Stimulated activated CD8-positive, alpha-beta memory T cell treated with anti-CD3 and anti-CD28 coated beads, Interleukin-7, amount 100 ng/mL, for 48 hours (primary cell): ENCODE measurements around the gene ROBO1.

Experiments
- DNase-seq, 2 donors: peaks; one replicate each; pipeline ENCODE4 v3.0.0-alpha.2; 2020; ENCODE audit warnings: low read depth in 1 of 2; ENCODE audit errors: extremely low read depth in 1 of 2

Gene ROBO1

DNA sequence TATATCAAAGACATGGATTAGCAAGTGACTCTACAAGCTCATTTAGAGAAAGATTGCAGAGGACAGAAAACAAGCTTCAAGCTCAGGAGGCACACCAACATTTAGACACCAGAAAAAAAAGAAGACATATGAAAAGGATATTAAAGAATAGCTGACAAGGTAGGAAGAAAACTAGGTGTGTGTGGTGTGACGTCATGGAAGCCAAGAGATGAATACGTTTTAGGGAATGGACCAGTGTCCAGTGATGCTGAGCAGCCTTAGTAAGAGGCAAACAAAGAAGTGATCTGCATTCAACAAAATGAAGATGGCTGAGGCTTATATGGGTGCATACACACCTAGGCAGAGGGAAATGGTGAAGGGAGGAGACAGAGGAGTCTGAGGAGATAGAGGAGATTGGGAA, 377.4 kb downstream of the ROBO1 start:
- no peak for DNase-seq

DNA sequence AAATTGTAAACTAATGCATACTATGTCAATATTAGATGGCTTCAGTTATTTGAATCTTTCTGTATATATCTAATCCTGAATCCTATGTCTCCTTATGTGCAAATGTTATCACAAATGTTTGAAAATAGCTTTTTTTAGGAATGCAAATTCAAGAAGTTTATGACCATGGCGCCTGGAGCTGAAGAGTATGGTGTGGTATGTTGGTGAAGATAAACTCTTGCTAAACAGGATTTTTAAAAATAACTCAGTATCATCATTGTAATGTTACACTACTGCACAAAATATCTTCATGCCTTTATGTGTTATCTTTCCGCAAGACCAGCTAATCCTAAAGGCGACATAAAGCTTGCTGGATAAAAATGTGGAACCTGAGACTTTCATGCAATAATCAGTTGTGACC, 382.6 kb downstream of the ROBO1 start:
- no peak for DNase-seq

DNA sequence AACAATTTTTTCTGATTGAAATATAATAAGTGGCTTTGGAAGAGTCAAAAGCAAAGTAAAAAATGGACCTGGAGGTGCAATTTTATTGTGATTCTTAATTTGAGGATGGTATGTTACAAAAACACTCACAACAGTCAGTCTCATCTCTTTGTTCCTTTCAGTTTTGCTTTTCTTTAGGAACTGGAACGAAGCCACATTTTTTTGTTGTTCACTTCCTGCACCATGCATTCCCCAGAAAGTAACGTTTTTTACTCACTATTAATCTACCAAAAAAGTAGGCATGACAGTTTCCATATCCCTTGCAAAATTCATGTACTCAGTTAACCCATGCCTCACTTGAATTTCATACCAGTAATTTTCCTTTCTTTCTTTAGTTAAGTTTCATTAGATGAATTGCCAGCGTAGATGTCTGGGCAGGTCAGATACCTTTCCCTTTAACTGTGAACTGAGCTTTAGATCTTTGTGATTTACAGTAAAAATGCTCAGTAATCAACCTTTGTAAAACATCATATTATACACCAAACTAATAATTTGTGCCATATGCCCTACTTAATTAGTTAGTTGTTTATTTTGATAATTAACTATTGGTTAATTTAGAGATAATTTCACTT, 384.3 kb downstream of the ROBO1 start:
- no peak for DNase-seq

DNA sequence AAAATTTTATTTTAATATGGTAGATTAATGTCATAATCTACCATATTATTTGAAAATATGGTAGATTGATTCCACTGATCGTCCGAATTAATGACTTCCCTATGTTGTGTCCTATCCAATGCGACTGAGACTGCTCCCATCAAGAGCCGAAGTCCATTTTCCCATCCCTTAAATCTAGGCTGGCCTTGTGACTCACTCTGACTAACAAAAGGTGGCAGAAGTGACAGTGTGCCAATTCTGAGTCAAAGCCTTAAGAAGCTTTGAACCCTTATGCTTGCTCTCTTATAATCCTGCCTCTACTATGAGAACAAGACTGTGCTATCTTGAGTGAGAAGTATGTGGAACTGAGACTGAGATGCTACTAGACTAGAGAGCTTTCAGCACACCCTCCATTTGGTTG, 387.2 kb downstream of the ROBO1 start:
- no peak for DNase-seq

DNA sequence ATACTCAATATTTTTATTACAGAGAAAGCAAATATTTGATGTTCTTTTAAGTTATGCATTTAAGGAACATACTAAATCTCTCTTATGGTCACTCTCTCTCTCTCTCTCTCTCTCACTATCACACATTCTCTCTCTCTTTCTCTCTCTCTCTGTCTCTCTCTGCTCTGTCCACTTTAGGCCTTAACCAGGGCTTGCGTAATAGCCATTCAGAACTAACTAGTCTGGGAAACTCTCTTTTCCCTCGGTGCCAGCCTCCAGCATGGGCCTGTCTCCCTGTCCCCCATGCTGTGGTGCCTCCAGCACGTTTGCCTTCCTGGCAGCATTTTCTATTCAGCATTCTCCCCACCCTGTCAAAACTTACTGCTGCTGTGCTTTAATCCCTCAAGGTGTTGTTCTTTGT, 389.7 kb downstream of the ROBO1 start:
- no peak for DNase-seq

DNA sequence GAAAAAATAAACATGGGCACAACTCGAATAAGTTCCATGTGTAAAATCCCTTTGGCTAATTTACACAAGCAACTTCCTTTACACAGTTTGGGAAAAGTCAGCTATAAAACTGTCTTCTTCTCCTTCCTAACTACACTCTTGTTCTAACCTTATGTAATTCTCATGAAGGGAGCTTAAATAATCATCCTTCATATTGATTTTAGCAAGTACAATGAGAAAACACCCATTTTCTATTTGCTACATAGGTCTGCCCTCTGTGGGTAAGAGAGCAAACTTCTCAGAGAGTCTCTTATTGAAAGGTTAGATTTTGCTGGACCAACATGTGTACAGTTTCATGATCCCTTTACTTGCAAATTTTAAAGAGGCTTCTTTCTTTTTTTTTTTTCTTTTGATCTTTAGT, 398.5 kb downstream of the ROBO1 start:
- DNase-seq: no peak

DNA sequence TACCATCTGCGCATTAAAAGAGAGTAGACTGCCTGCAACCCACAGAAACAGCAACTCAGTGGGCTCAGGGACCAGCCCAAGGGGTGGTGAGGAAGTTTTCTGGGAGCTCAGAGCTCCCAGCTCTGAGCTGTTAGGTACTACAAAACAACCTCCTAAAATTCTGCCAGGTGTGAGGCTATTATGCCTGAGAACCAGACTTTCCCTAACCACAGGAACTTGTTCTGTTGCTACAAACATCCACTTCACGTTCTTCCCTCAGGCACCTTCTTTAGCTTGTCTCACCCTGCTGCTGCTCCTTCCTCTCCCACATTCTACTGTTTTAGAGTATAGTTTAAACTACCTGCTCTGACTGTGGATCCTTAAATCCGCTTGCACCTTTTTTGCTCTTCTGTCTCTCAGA, 399.4 kb downstream of the ROBO1 start:
- DNase-seq: no peak

DNA sequence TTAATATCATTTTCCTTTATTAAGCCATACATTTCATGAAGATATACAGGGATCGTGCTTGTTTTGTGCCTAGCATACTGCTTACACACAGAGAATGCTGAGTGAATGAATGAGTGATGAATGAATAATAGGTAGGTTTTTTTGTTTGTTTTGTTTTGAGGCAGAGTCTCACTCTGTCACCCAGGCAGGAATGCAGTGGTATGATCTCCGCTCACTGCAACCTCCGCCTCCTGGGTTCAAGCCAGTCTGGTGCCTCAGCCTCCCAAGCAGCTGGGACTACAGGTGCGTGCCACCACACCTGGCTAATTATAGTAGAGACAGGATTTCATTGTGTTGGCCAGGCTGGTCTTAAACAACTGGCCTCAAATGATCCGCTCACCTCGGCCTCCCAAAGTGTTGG, 400.0 kb downstream of the ROBO1 start:
- no peak for DNase-seq

DNA sequence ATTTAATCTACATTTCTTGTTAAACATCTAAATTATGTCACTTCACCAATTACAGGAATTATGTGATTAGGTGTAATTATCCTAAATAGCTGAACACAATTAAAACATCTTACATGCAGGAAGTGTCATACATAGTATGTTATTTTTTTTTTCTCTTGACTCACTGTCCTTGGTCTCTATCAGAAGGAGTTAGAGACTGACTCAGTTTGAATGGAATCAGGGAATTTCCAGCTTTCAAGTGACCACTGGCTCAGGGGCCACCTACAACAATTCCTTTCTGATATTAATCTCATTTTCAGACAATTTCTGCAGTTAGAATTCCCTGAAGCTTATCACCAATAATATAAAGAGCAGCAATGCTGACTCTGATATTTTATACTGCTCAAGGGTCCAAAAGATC, 400.7 kb downstream of the ROBO1 start:
- DNase-seq: no peak

DNA sequence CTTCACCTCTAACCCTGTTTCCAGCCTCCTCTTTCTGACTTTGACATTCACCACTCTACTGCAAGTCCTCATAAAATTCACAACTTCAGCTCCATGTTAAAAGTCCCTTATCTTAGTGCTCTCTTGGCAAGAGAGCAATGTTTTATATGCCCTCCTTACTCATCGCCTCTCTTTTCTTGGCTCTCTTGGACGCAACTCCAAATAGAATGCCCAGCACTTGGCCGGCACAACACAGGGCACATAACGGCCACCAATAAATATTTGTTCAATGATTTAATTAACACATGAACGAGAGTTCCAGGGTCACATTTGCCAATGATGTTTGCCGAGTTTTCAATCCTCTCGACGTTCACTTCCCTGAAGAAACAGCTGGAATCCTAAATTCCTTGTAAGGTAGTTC, 401.4 kb downstream of the ROBO1 start:
- DNase-seq: no peak

DNA sequence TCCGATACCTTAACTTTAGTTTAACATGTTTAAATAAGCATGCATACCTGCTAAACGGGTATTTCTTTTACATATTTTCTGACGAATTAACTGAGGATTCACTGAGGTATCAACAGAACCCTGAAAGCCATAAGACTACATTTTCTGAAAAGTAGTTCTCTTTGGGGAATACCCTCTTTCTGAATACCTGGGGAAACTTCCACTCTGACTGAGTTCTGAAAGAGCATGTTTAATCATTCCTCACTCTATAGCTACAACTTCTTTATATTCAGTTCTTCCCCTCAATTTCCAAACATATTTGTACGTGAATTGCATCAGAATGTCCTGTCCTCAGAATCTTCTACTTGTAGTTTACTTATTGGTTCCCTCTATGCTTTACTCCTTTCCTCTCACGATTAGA, 403.0 kb downstream of the ROBO1 start:
- DNase-seq: no peak

DNA sequence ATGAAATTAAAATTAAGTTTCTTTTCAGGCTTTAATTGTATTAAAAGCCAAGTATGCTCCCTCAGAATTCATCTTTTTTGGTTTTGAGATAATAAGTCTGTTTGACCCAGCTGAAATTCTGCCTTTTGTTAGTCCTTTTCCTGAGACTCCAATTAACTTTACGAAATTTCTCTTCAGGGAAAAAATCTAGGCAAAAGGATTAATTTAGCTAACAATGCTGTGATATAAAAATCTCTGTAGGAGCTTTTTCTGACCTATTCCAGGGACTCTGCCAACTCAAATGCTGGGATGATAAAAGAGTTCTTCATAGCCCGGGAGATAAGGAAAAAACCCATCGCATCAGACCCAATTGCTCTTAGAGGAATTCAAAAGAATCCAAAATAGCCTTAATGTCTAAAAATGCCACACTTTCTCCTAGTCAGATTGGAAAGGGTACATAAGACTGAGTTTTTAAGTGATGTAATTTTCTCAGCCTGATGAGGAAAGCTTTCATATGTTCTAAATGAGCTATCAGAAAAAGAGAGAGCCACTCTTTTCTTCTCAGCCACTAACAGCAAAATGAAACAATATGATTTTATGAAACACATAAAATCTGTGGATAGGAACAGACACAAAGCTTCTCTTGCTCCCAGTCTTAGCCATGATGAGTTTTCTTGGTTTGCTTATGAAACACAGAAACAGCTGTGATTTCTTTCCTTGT, 405.1 kb downstream of the ROBO1 start:
- DNase-seq: no peak

DNA sequence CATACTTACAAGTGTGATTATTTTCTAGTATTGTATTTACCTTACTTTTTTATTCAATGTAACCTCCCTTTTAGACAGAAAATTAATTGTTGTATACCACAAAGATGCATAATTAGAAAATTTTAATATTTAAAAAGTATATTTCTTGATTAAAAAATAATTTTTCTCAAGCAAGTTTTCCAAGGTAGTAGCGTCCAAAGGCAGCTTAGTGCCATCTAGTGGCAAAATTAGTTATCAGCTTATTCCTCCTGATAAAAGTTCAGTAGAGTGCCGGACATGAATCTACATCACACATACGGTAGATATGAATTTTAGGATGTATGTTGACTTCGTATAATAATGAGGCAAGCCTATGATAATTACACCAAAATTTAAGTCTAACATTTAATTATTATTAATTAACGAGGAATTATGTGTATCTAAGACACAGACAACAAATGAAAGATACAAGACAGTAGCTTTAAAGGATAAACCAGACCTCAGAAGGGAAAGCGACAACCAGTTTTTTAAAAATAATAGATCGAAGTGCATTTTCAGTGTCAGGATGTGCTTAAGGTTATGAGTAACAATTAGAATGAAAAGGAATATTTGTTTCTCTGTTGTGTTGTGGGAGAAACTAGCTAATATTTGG, 405.9 kb downstream of the ROBO1 start:
- DNase-seq: no peak

DNA sequence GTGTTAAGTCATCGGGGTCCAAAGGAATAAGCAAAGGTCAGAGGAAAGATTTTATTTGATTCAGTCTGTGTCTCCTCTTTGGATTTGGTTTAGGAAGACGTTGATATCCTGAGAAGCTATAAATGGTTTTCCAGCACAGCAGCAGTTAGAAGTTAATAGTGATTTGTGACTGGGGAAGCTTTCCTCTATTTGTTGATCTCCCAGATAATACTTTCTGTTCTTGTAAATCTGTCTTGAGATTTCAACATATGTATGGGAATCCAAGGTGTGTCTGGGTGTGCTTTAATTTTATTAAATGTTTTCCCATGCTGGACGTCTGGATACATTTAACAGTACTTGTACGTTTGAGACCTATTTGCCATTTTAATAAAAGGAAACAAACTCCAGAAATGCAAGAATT, 409.5 kb downstream of the ROBO1 start:
- DNase-seq: no peak

DNA sequence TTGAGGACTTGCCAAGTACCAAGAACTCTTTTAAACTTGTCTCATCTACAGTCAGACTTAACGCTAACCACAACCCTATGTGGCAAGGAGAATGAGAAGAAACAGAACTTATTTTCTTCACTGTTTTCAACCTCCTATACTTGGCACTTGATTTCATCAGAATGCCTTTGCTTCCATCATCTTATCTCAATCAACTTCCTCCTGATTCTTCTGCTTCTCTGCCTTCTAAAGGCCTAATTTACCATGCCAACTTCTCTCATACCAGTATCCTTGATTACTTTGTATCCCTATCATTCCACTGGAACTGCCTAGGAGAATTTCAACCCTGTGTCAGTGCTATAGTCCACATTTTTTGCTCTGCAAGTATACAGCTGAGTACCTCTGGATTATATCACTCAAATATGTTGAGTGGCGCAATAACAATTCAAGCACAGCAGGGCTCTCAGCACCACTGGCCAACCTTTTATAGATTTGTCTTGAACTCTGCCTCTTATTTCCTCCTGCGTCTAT, 413.6 kb downstream of the ROBO1 start:
- DNase-seq: no peak

DNA sequence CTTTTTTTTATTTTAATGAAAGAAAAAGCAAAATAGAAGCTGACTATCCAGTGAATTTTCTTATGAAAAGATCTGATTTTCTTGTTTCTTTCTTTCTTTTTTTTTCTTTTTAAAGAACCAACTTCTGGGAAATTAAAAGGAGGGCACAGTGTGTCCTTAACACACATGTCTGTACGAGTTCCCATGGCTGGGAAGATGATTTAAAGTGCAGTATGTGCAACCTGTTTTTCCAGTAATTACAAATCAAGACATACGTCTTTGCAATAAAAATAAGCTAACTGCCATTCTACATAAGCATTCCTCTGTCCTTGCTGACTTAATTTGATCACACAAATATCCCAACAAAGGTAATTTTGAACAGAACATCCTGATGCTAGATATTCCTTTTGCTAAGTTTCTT, 416.1 kb downstream of the ROBO1 start:
- DNase-seq: no peak

DNA sequence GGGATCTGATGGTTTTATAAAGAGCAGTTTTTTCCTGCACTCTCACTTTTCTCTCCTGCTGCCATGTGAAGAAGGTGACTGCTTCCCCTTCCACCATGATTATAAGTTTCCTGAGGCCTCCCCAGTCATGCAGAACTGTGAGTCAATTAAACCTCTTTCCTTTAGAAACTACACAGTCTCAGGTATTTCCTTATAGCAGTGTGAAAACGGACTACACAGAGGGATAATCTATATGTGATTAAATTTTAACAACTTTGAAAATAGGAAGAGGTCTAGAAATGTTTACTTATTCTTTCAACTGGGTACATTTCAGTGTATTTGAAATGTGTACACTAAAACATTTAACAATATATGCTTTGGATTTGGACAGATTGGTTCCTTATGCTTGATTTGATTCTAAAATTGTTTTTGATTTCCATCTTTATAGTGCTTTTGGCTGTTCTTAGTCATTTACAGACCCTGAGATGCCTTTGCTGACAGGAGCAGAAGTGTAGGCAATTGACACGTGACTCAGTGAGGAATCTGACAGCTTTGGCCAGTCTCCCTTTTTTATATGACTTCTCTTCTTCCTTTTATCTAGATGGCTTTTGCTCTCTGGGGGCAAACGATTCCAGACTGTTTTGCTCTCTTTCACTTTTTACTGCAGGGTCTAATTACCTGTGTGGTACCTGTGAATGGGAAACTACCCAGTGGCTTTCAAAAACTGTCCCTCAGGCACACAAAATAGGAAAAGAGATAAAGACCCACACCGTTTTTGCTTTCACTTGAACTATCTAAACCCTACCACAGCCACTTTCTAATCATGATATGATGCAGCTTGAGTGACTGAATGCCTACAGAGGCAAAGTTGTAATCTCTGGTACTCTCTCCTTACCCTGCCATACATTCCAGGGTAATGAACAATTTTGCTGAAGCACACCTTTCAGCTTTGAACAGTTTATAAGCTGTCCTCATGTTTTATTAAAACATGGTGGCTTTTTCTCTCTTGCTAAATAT, 422.6 kb downstream of the ROBO1 start:
- DNase-seq: no peak

DNA sequence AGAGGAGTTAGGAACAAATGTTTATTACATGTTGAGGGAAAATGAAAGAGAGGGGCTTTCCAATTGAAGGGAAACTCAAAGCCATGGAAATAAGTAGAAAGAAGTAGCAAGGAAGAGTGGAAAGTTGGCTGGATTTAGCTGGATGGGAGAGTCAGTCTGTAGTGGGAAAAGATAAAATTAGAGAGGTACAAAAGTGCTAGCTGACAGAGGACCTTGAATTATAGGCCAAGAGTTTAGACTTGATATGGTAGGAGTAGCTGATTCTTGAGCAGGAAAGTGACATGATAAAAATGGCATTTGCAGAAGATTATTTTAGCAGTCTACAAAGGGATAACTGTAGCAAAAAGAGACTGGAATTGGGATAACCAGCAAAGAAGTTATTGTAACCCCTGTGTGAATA, 425.8 kb downstream of the ROBO1 start:
- DNase-seq: no peak

DNA sequence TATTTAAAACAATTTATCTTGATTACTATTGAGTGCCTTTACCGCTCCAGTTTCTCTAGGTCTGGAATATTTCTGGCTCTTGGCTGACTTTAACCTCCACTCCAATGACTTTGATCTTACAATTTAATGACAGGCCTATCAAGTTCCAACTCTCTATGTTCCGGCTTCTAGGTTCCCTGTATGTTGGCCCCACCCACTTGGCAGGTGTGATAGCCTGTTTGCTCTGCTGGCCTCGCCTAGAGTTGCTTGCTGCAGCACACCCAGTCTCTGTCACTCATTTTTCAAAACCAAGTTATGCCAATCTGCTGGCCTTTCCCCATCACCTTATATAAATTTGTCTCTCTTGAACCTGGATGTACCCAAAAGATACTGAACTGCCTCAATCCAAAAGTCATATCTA, 428.0 kb downstream of the ROBO1 start:
- DNase-seq: no peak

DNA sequence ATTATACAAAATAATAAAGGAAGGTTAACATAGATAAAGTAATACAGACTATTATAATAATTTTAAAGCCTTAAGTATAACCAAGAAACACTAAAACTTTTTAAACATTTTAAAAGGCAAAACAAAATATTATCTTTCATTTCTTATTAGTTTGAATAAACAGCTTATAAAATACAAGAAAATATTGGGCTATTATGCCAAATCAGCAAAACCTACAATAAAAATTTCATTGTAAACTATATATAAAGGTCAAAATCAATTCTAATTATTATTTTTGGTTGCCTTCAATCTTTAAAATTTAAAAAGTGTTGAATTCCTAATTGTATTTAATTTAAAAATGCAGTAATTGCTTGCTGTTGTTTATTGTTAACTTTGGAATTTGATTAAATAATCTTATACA, 430.0 kb downstream of the ROBO1 start:
- DNase-seq: no peak

DNA sequence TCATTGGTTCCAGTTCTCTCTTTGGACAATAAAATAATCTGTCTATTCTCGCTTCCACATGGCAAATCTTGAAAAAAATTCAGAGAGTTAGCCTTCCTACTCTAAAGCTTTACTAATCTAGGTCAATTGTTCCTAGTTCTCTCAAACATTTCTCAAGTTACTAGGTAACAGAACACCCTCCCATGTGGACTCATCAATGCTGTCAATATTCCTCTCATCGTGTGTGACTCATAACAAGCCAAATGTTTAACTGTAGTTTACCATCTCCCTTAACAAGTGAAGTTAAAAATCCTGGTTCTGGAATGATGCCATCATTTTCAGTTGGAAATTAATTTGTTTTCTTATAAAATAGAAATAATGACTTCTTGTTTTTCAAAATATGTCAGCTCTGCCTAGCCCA, 438.6 kb downstream of the ROBO1 start:
- no peak for DNase-seq
